ENCODE measurements around the gene CSNK1G1.

The CSNK1G1 gene

GRCh38 chr15:64151727-64152506, 204.1 kb downstream of the CSNK1G1 start, which contains the start of gene SNX22:
Gene SNX22 (plus strand): TSS chr15:64151731. CDS start chr15:64151776, 45 bp downstream.
- no peak for DNase-seq (ENCODE audit: low read depth)
- no peak for TF ChIP-seq CTCF (IDR thresholded peaks at IDR 0.05; ENCODE audit: control insufficient read depth, insufficient read depth, low read depth, low read length, missing control alignments)
- H3K4me3 ChIP-seq (ENCODE audit: control insufficient read depth, low read depth, low read length) = peak within 1 kb of the TSS; percentile 36

- no peak for DNase-seq (ENCODE audit: low read depth)
- H3K4me3 ChIP-seq (ENCODE audit: control insufficient read depth, low read depth, low read length) = no peak overlapping the region
- no peak for TF ChIP-seq CTCF (IDR thresholded peaks at IDR 0.05; ENCODE audit: control insufficient read depth, insufficient read depth, low read depth, low read length, missing control alignments)
Observed at GRCh38 chr15:64149893-64150578, 205.9 kb downstream of the CSNK1G1 start.

GRCh38 chr15:64149424-64149823, 206.5 kb downstream of the CSNK1G1 start:
- no peak for DNase-seq (ENCODE audit: low read depth)
- H3K4me3 ChIP-seq (ENCODE audit: control insufficient read depth, low read depth, low read length) = no peak overlapping the region
- TF ChIP-seq CTCF (IDR thresholded peaks at IDR 0.05; ENCODE audit: control insufficient read depth, insufficient read depth, low read depth, low read length, missing control alignments) = peak; percentile 16

- no peak for TF ChIP-seq CTCF (IDR thresholded peaks at IDR 0.05; ENCODE audit: control insufficient read depth, insufficient read depth, low read depth, low read length, missing control alignments)
- no peak for DNase-seq (ENCODE audit: low read depth)
- H3K4me3 ChIP-seq (ENCODE audit: control insufficient read depth, low read depth, low read length) = no peak overlapping the region
Observed at GRCh38 chr15:64148581-64148980, 207.4 kb downstream of the CSNK1G1 start.

GRCh38 chr15:64148168-64148567, 207.8 kb downstream of the CSNK1G1 start:
- DNase-seq (ENCODE audit: low read depth) = no peak
- H3K4me3 ChIP-seq (ENCODE audit: control insufficient read depth, low read depth, low read length) = no peak overlapping the region
- no peak for TF ChIP-seq CTCF (IDR thresholded peaks at IDR 0.05; ENCODE audit: control insufficient read depth, insufficient read depth, low read depth, low read length, missing control alignments)

- no peak overlapping the region for H3K4me3 ChIP-seq (ENCODE audit: control insufficient read depth, low read depth, low read length)
- DNase-seq (ENCODE audit: low read depth) = no peak
- no peak for TF ChIP-seq CTCF (IDR thresholded peaks at IDR 0.05; ENCODE audit: control insufficient read depth, insufficient read depth, low read depth, low read length, missing control alignments)
Observed at GRCh38 chr15:64146885-64147681, 208.9 kb downstream of the CSNK1G1 start.
